Endothelial cell of umbilical vein (primary cell): ENCODE data around the gene DSE. TPM values are rescaled to one million over a fixed set of nuclear protein-coding genes. Genes with fewer than 3 reads are reported as not detected.

ENCODE experiments used
- BruUV-seq: library from RNA; stranded (reverse); fragments of 400-500 nt; replicated peaks from 2 replicates; lab custom pipeline; 2021; lab: Mats Ljungman, UMichigan
- CTCF ChIA-PET: fragments of 300-600, 350-600 bp; sonication (Branson Sonifier 250); formaldehyde crosslinking; loops from one replicate; lab custom pipeline; 2021; ENCODE audit warnings: antibody characterized with exemption, inconsistent platforms; lab: Charles Lee
- POLR2A ChIA-PET: fragments of 300-600, 350-600 bp; sonication (Branson Sonifier 250); formaldehyde crosslinking; loops from one replicate; lab custom pipeline; 2021; ENCODE audit warnings: antibody characterized with exemption, inconsistent platforms; lab: Charles Lee
- DNase-seq: peaks from one replicate; pipeline ENCODE4 v3.0.0-alpha.2; 2011; ENCODE audit warnings: low read depth, low spot score
- FAIRE-seq: peaks from 2 replicates; lab custom pipeline; 2011; peaks lifted over from hg19 to GRCh38; lab: Jason Lieb, UNC
- H2AFZ ChIP-seq: 2 replicates; pipeline ENCODE4 v1.6.0; 2012; ENCODE audit warnings: low read depth, low read length, control low read depth, inconsistent platforms
- H3K27ac ChIP-seq: 2 replicates; pipeline ENCODE4 v1.5.1; 2011; ENCODE audit warnings: low read depth, mild to moderate bottlenecking, control low read depth, low read length, moderate library complexity; ENCODE audit not compliant: insufficient read depth
- H3K27me3 ChIP-seq, 2 experiments: 2 replicates each; pipeline versions ENCODE4 v1.6.0 to v1.6.1; 2011; ENCODE audit warnings: low read length in 2 of 2, mixed read lengths in 1 of 2; ENCODE audit not compliant: control insufficient read depth in 2 of 2, insufficient read depth in 2 of 2
- H3K36me3 ChIP-seq, 2 experiments: 2 replicates in 1 of 2; 3 replicates in 1 of 2; pipeline ENCODE4 v1.5.1; 2011; ENCODE audit warnings: low read length in 2 of 2, mild to moderate bottlenecking in 1 of 2, moderate library complexity in 1 of 2; ENCODE audit not compliant: control insufficient read depth in 2 of 2, insufficient read depth in 2 of 2; ENCODE audit errors: extremely low read depth in 1 of 2
- H3K4me1 ChIP-seq: 3 replicates; pipeline ENCODE4 v1.5.1; 2011; ENCODE audit warnings: mild to moderate bottlenecking, low read length; ENCODE audit not compliant: control insufficient read depth, insufficient read depth; ENCODE audit errors: extremely low read depth
- H3K4me2 ChIP-seq: 2 replicates; pipeline ENCODE4 v1.6.1; 2011; ENCODE audit warnings: low read length, control low read depth, mixed read lengths; ENCODE audit not compliant: insufficient read depth
- H3K4me3 ChIP-seq, 3 experiments: fragments of 200-600 bp in 1 of 3; sonication (generic), shearing (Covaris generic) in 1 of 3; replicated peaks in 1 of 3; 2 replicates each; pipeline ENCODE4 v1.5.1; 2011 to 2016; ENCODE audit warnings: control low read depth in 3 of 3, low read length in 3 of 3, mild to moderate bottlenecking in 2 of 3, inconsistent platforms in 1 of 3, low read depth in 1 of 3, moderate library complexity in 1 of 3; ENCODE audit not compliant: insufficient read depth in 1 of 3
- H3K79me2 ChIP-seq: 2 replicates; pipeline ENCODE4 v1.6.0; 2012; ENCODE audit warnings: low read length, inconsistent platforms; ENCODE audit not compliant: control insufficient read depth, insufficient read depth
- H3K9ac ChIP-seq: replicated peaks from 2 replicates; pipeline ENCODE3; 2011; ENCODE audit warnings: low read length, control low read depth; ENCODE audit not compliant: insufficient read depth; ENCODE audit errors: extremely low read depth
- H3K9me1 ChIP-seq: replicated peaks from 3 replicates; pipeline ENCODE4 v1.6.0; 2011; ENCODE audit warnings: mild to moderate bottlenecking, low read length; ENCODE audit not compliant: control insufficient read depth, insufficient read depth; ENCODE audit errors: extremely low read depth
- H3K9me3 ChIP-seq: replicated peaks from 2 replicates; pipeline ENCODE4 v1.5.1; 2012; ENCODE audit warnings: low read length, inconsistent platforms; ENCODE audit not compliant: control insufficient read depth, insufficient read depth
- H4K20me1 ChIP-seq: replicated peaks from 2 replicates; pipeline ENCODE3; 2011; ENCODE audit warnings: mild to moderate bottlenecking, low read length; ENCODE audit not compliant: control insufficient read depth, insufficient read depth; ENCODE audit errors: extremely low read depth
- EZH2 ChIP-seq: IDR thresholded peaks from 2 replicates; pipeline ENCODE4 v1.6.1; 2012; ENCODE audit warnings: borderline replicate concordance, low read depth, mild to moderate bottlenecking, moderate library complexity, low read length, inconsistent platforms; ENCODE audit not compliant: severe bottlenecking
- FOS ChIP-seq: IDR thresholded peaks from 2 replicates; pipeline ENCODE4 v1.6.1; 2011; ENCODE audit warnings: mild to moderate bottlenecking, low read length, moderate library complexity, borderline replicate concordance; ENCODE audit not compliant: insufficient read depth
- GATA2 ChIP-seq: IDR thresholded peaks from 2 replicates; pipeline ENCODE4 v1.7.0; 2011; ENCODE audit warnings: low read depth, mild to moderate bottlenecking, moderate library complexity, mixed read lengths, low read length; ENCODE audit not compliant: insufficient read length, insufficient read depth
- JUN ChIP-seq: IDR thresholded peaks from 2 replicates; pipeline ENCODE4 v1.6.1; 2011; ENCODE audit warnings: borderline replicate concordance, low read depth; ENCODE audit not compliant: insufficient read length, insufficient read depth
- MAX ChIP-seq: IDR thresholded peaks from 2 replicates; pipeline ENCODE4 v1.6.1; 2011; ENCODE audit not compliant: insufficient read depth, insufficient read length
- MYC ChIP-seq: IDR thresholded peaks from one replicate; pipeline ENCODE4 v1.6.1; 2011; ENCODE audit warnings: mild to moderate bottlenecking, low read depth, low read length
- POLR2A ChIP-seq: IDR thresholded peaks from 2 replicates; pipeline ENCODE4 v1.6.1; 2012; ENCODE audit warnings: low read depth, mild to moderate bottlenecking, control low read depth, low read length
- POLR2AphosphoS5 ChIP-seq: IDR thresholded peaks from 2 replicates; pipeline ENCODE4 v1.6.1; 2012; ENCODE audit warnings: low read depth, mild to moderate bottlenecking, control low read depth, low read length, moderate library complexity; ENCODE audit not compliant: insufficient read depth
- dilution Hi-C: fragments of 300-500 bp; cut with MboI; formaldehyde crosslinking; loops from one replicate; pipeline ENCODE4 v1.15.0; 2019; ENCODE audit warnings: low sequenced_read_pairs; ENCODE audit not compliant: extremely low pct_ligation_motif_present
- intact Hi-C: fragments of 100-400 bp; cut with micrococcal nuclease; formaldehyde crosslinking; loops from one replicate; pipeline ENCODE4 v1.10.0; 2022
- polyA plus RNA-seq, 4 experiments: library from polyadenylated mRNA; depleted of rRNA in 3 of 4; stranded (reverse) in 3 of 4; unstranded in 1 of 4; fragments of >200 nt; gene quantifications; 2 replicates each; pipeline versions ENCODE4 v1.2.1 to v1.2.3, GENCODE V29; 2011 to 2012; ENCODE audit warnings: missing spikeins in 1 of 4
- total RNA-seq: library from RNA; stranded (reverse); gene quantifications from 2 replicates; pipeline ENCODE4 v1.2.3, GENCODE V29; 2021
- TF ChIP-seq, protein P1 (sequence below), 2 donors: IDR thresholded peaks; 1 replicate in 1 of 2; 2 replicates in 1 of 2; pipeline ENCODE4 v1.5.1; 2011; ENCODE audit warnings: low read length in 2 of 2, mild to moderate bottlenecking in 2 of 2, moderate library complexity in 2 of 2, control low read depth in 1 of 2, inconsistent platforms in 1 of 2, low read depth in 1 of 2; ENCODE audit not compliant: insufficient read depth in 1 of 2; ENCODE audit errors: extremely low read depth in 1 of 2

DSE gene
- total and polyA plus RNA-seq, 2 donors (not counting 3 experiments of a cell fraction or from before 2014, with no cell fraction given) = 12.0 to 25.0 TPM

- Histone ChIP-seq H3K36me3 (no peaks in the 10 kb centered on the region), H3K9me1 (no peaks in the 10 kb centered on the region), H3K27me3 (peaks cover 23 to 26% of the 10 kb centered on the region in 2 experiments), H3K4me3 (no peak overlapping the region), H4K20me1 (no peaks in the 10 kb centered on the region), H3K4me2 (no peak overlapping the region), H3K79me2 (no peaks in the 10 kb centered on the region), H3K27ac (no peak overlapping the region), H3K9me3 (no peaks in the 10 kb centered on the region), H2AFZ (no peak overlapping the region), H3K4me1 (peaks cover 8% of the 10 kb centered on the region), H3K9ac (no peak overlapping the region)
- no TSS peak for BruUV-seq
- DNase-seq (no peak), FAIRE-seq (no peak)
- intact Hi-C loops (loop anchor here (5.0 kb wide), 1 partner anchor 176 kb away; no protein-coding TSS in a partner anchor), dilution Hi-C loops (no loop called here)
- ChIA-PET POLR2A (no interaction called here), CTCF (interaction anchor here (0.7 to 1.7 kb wide), 5 partner anchors 27 to 176 kb away, joined by 3 to 4 read pairs (median 3); partner anchors contain the start of gene CALHM5)
- TF ChIP-seq, protein P1, sequence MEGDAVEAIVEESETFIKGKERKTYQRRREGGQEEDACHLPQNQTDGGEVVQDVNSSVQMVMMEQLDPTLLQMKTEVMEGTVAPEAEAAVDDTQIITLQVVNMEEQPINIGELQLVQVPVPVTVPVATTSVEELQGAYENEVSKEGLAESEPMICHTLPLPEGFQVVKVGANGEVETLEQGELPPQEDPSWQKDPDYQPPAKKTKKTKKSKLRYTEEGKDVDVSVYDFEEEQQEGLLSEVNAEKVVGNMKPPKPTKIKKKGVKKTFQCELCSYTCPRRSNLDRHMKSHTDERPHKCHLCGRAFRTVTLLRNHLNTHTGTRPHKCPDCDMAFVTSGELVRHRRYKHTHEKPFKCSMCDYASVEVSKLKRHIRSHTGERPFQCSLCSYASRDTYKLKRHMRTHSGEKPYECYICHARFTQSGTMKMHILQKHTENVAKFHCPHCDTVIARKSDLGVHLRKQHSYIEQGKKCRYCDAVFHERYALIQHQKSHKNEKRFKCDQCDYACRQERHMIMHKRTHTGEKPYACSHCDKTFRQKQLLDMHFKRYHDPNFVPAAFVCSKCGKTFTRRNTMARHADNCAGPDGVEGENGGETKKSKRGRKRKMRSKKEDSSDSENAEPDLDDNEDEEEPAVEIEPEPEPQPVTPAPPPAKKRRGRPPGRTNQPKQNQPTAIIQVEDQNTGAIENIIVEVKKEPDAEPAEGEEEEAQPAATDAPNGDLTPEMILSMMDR (IDR thresholded peaks at IDR 0.05; ENCODE audit: extremely low read depth in 1 of 2, insufficient read depth in 1 of 2, low read depth in 1 of 2, low read length in 2 of 2) = no peak
- TF ChIP-seq MYC (no peak), JUN (no peak), GATA2 (no peak), EZH2 (no peak), POLR2A (no peak), POLR2AphosphoS5 (no peak), MAX (no peak), FOS (no peak)
These were observed 92.6 kb downstream of the DSE start for GRCh38 chr6:116463301-116463700.
